ENCODE results near the gene FGGY. TPM values are rescaled to one million over a fixed set of nuclear protein-coding genes. Genes with fewer than 3 reads are reported as not detected.

Gene FGGY
- total and polyA plus RNA-seq, 2 donors (not counting 3 experiments of a cell fraction or from before 2014, with no cell fraction given) = 5.6 to 6.4 TPM

GRCh38 chr1:59428828-59429227, 131.9 kb downstream of the FGGY start:
- POLR2A ChIA-PET = no interaction called here
- Histone ChIP-seq H4K20me1 (replicated peaks; ENCODE audit: control insufficient read depth, extremely low read depth, insufficient read depth, low read length) (no peaks in the 10 kb centered on the region), H3K36me3 (ENCODE audit: control insufficient read depth in 2 of 2, extremely low read depth in 1 of 2, insufficient read depth in 2 of 2, low read length in 2 of 2) (no peaks in the 10 kb centered on the region), H2AFZ (ENCODE audit: low read depth, low read length) (no peak overlapping the region), H3K4me3 (replicated peaks in 1 of 3; ENCODE audit: insufficient read depth in 1 of 3, low read depth in 1 of 3, low read length in 3 of 3) (no peak overlapping the region), H3K9ac (replicated peaks; ENCODE audit: extremely low read depth, insufficient read depth, low read length) (no peak overlapping the region), H3K4me1 (ENCODE audit: control insufficient read depth, extremely low read depth, insufficient read depth, low read length) (no peaks in the 10 kb centered on the region), H3K27ac (ENCODE audit: insufficient read depth, low read depth, low read length) (no peak overlapping the region), H3K9me3 (replicated peaks; ENCODE audit: control insufficient read depth, insufficient read depth, low read length) (no peaks in the 10 kb centered on the region), H3K79me2 (ENCODE audit: control insufficient read depth, insufficient read depth, low read length) (no peaks in the 10 kb centered on the region), H3K27me3 (ENCODE audit: control insufficient read depth in 2 of 2, insufficient read depth in 2 of 2, low read length in 2 of 2) (no peaks in the 10 kb centered on the region), H3K9me1 (replicated peaks; ENCODE audit: control insufficient read depth, extremely low read depth, insufficient read depth, low read length) (no peaks in the 10 kb centered on the region), H3K4me2 (ENCODE audit: insufficient read depth, low read length) (no peak overlapping the region)
- TF ChIP-seq JUN (IDR thresholded peaks at IDR 0.05; ENCODE audit: borderline replicate concordance, insufficient read depth, insufficient read length, low read depth) (no peak), POLR2AphosphoS5 (IDR thresholded peaks at IDR 0.05; ENCODE audit: insufficient read depth, low read depth, low read length) (no peak), MYC (IDR thresholded peaks at IDR 0.05; ENCODE audit: low read depth, low read length) (no peak), GATA2 (IDR thresholded peaks at IDR 0.05; ENCODE audit: insufficient read depth, insufficient read length, low read depth, low read length) (no peak), FOS (IDR thresholded peaks at IDR 0.05; ENCODE audit: borderline replicate concordance, insufficient read depth, low read length) (no peak), EZH2 (IDR thresholded peaks at IDR 0.05; ENCODE audit: borderline replicate concordance, low read depth, low read length, severe bottlenecking) (no peak), POLR2A (IDR thresholded peaks at IDR 0.05; ENCODE audit: low read depth, low read length) (no peak)
- TF ChIP-seq, protein P1, sequence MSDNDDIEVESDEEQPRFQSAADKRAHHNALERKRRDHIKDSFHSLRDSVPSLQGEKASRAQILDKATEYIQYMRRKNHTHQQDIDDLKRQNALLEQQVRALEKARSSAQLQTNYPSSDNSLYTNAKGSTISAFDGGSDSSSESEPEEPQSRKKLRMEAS (IDR thresholded peaks at IDR 0.05; ENCODE audit: insufficient read depth, insufficient read length) = no peak
- TF ChIP-seq, protein P2, sequence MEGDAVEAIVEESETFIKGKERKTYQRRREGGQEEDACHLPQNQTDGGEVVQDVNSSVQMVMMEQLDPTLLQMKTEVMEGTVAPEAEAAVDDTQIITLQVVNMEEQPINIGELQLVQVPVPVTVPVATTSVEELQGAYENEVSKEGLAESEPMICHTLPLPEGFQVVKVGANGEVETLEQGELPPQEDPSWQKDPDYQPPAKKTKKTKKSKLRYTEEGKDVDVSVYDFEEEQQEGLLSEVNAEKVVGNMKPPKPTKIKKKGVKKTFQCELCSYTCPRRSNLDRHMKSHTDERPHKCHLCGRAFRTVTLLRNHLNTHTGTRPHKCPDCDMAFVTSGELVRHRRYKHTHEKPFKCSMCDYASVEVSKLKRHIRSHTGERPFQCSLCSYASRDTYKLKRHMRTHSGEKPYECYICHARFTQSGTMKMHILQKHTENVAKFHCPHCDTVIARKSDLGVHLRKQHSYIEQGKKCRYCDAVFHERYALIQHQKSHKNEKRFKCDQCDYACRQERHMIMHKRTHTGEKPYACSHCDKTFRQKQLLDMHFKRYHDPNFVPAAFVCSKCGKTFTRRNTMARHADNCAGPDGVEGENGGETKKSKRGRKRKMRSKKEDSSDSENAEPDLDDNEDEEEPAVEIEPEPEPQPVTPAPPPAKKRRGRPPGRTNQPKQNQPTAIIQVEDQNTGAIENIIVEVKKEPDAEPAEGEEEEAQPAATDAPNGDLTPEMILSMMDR (IDR thresholded peaks at IDR 0.05; ENCODE audit: extremely low read depth in 1 of 2, insufficient read depth in 1 of 2, low read depth in 1 of 2, low read length in 2 of 2) = no peak
- dilution Hi-C loops (cut with MboI; ENCODE audit: extremely low pct_ligation_motif_present, low sequenced_read_pairs) = no loop called here
- intact Hi-C loops (cut with micrococcal nuclease) = loop anchor here (10.0 kb wide), 3 partner anchors 246 to 544 kb away; no protein-coding TSS in a partner anchor
- CTCF ChIA-PET = no interaction called here
- no TSS peak for BruUV-seq (replicated peaks)
- FAIRE-seq (no peak), DNase-seq (ENCODE audit: low read depth, low spot score) (no peak)

Measured in endothelial cell of umbilical vein (primary cell).